Measurements from ENCODE around the gene IMMP2L. TPM values are rescaled to one million over a fixed set of nuclear protein-coding genes. Genes with fewer than 3 reads are reported as not detected.

IMMP2L gene
- total and polyA plus RNA-seq, 2 of the 4 experiments (the other 2 are of a cell fraction): 5.8 to 9.3 TPM

- H3K9me3 ChIP-seq (ENCODE audit: control insufficient read depth, insufficient read depth, low read length): no peaks in the 10 kb centered on the region
- H3K23ac ChIP-seq (ENCODE audit: low read depth, low read length): no peak overlapping the region
- H3K4me3 ChIP-seq (ENCODE audit: insufficient read depth, low read depth, low read length): no peak overlapping the region
- H3K56ac ChIP-seq (ENCODE audit: extremely low read depth, insufficient read depth, low read length): no peak overlapping the region
- no peak overlapping the region; a peak in 1 of 4 replicates for H4K8ac ChIP-seq (ENCODE audit: low read depth in 2 of 2, low read length in 2 of 2)
- H3K9ac ChIP-seq (ENCODE audit: low read depth, low read length): no peak overlapping the region
- no peak overlapping the region for H3K14ac ChIP-seq (replicated peaks; ENCODE audit: low read depth, low read length)
- H3K9me1 ChIP-seq (ENCODE audit: insufficient read depth, low read length): no peaks in the 10 kb centered on the region
- BruUV-seq (replicated peaks): no TSS peak
- H2BK120ac ChIP-seq (ENCODE audit: low read depth, low read length): no peak overlapping the region
- in situ Hi-C loops (cut with MboI; ENCODE audit: low sequenced_read_pairs): no loop called here
- peak overlapping the region; percentile 52 for H2AK9ac ChIP-seq (replicated peaks; ENCODE audit: low read depth, low read length, poor library complexity)
- TF ChIP-seq FOS (IDR thresholded peaks at IDR 0.05; ENCODE audit: low read depth, low read length) (no peak), CEBPB (IDR thresholded peaks at IDR 0.05; ENCODE audit: low read depth, low read length) (no peak), MXI1 (IDR thresholded peaks at IDR 0.05; ENCODE audit: borderline replicate concordance, low read depth, low read length) (no peak), SMC3 (IDR thresholded peaks at IDR 0.05; ENCODE audit: low read depth, low read length) (no peak), POLR2A (IDR thresholded peaks at IDR 0.05; ENCODE audit: low read depth, low read length) (no peak), MAZ (IDR thresholded peaks at IDR 0.05; ENCODE audit: borderline replicate concordance, low read depth, low read length) (no peak), ELK1 (IDR thresholded peaks at IDR 0.05; ENCODE audit: borderline replicate concordance, low read depth, low read length) (no peak)
- peak; percentile 40; the same call in 1 of the 2 replicates for ATAC-seq (ENCODE audit: low read depth)
- no peak overlapping the region for H3K27ac ChIP-seq (ENCODE audit: insufficient read depth, low read length)
- no peak overlapping the region for H4K5ac ChIP-seq (ENCODE audit: low read depth, low read length)
- ChIA-PET CTCF (interaction anchor here (0.6 to 0.7 kb wide), 2 partner anchors 11 to 586 kb away, joined by 3 read pairs; no protein-coding TSS in a partner anchor), POLR2A (ENCODE audit: unreplicated experiment) (no interaction called here)
- H2BK20ac ChIP-seq (ENCODE audit: low read depth, low read length): no peak overlapping the region
- no peaks in the 10 kb centered on the region for H4K20me1 ChIP-seq (ENCODE audit: insufficient read depth, low read length)
- H3K79me1 ChIP-seq (ENCODE audit: low read depth in 1 of 2, low read length in 2 of 2): no peaks in the 10 kb centered on the region
- intact Hi-C loops (cut with micrococcal nuclease): no loop called here
- WGBS, 2 experiments (ENCODE audit: extremely low coverage in 2 of 2, insufficient read length in 1 of 2): 20% methylated on average over 1 of the region's 5 CpGs; no CpG with 5 or more reads in 1 of the 2 experiments
- no peak overlapping the region for H2BK5ac ChIP-seq (ENCODE audit: low read depth, low read length, poor library complexity, severe bottlenecking)
- dilution Hi-C loops (cut with HindIII; ENCODE audit: low sequenced_read_pairs, unreplicated experiment): no loop called here
- peak; percentile 64 for DNase-seq
- no peaks in the 10 kb centered on the region for H3K27me3 ChIP-seq (ENCODE audit: control insufficient read depth, insufficient read depth, low read length)
- no peak overlapping the region for H2AFZ ChIP-seq (replicated peaks; ENCODE audit: low read length, poor library complexity)
- H3K18ac ChIP-seq (ENCODE audit: low read depth, low read length): no peak overlapping the region
- no peak overlapping the region for H3K4me2 ChIP-seq (ENCODE audit: low read depth, low read length)
- no peaks in the 10 kb centered on the region for H3K36me3 ChIP-seq (ENCODE audit: control insufficient read depth, insufficient read depth, low read length)
- H2BK15ac ChIP-seq (ENCODE audit: low read depth, low read length): no peak overlapping the region
- no peak overlapping the region for H4K91ac ChIP-seq (ENCODE audit: insufficient read depth, low read depth, low read length)
- no peak overlapping the region for H3K4ac ChIP-seq (ENCODE audit: low read depth, low read length)
- peaks cover 2% of the 10 kb centered on the region; the same call in 1 of the 2 replicates for H3K4me1 ChIP-seq (ENCODE audit: control insufficient read depth, insufficient read depth, low read length)
- H2AK5ac ChIP-seq (ENCODE audit: low read depth, low read length): no peak overlapping the region
Observed at GRCh38 chr7:110839866-110840265, 722.4 kb downstream of the IMMP2L start.
